Dedifferentiated amniotic fluid mesenchymal stem cell (primary cell): ENCODE measurements around the gene AASDHPPT.
"Not testable (repeated sequence)": the region's sequence is repeated elsewhere in the genome, so short reads cannot be mapped to it uniquely, and the experiment has no call there.

ENCODE experiments used
- DNase-seq: peaks from one replicate; pipeline ENCODE4 v3.0.0-alpha.2; 2016; ENCODE audit errors: extremely low spot score

Gene AASDHPPT

GRCh38 chr11:106077609-106078455, at the start of gene AASDHPPT:
TSS of gene AASDHPPT (plus strand) at chr11:106077662. CDS start at chr11:106077711, 49 bp downstream.
- no peak for DNase-seq

GRCh38 chr11:106030609-106031008, 46.9 kb upstream of the AASDHPPT start:
- no peak for DNase-seq

GRCh38 chr11:106031202-106031810, 46.2 kb upstream of the AASDHPPT start:
- no peak for DNase-seq

GRCh38 chr11:106031936-106032335, 45.5 kb upstream of the AASDHPPT start:
- DNase-seq: no peak

GRCh38 chr11:106032861-106033260, 44.6 kb upstream of the AASDHPPT start:
- no peak for DNase-seq

GRCh38 chr11:106043540-106043939, 33.9 kb upstream of the AASDHPPT start:
- no peak for DNase-seq

GRCh38 chr11:106047631-106048030, 29.8 kb upstream of the AASDHPPT start:
- no peak for DNase-seq

- DNase-seq: no peak
These were observed 27.6 kb upstream of the AASDHPPT start for GRCh38 chr11:106049727-106050476.

GRCh38 chr11:106051103-106051502, 26.4 kb upstream of the AASDHPPT start:
- no peak for DNase-seq

GRCh38 chr11:106058377-106058776, 19.1 kb upstream of the AASDHPPT start:
- DNase-seq: not testable (repeated sequence)

- DNase-seq: no peak
These were observed 17.8 kb upstream of the AASDHPPT start for GRCh38 chr11:106059617-106060016.

GRCh38 chr11:106061249-106061784, 16.1 kb upstream of the AASDHPPT start:
- DNase-seq: no peak

GRCh38 chr11:106061954-106062949, 15.2 kb upstream of the AASDHPPT start:
- no peak for DNase-seq

GRCh38 chr11:106063009-106063408, 14.5 kb upstream of the AASDHPPT start:
- DNase-seq: no peak

GRCh38 chr11:106070606-106071005, 6.9 kb upstream of the AASDHPPT start:
- no peak for DNase-seq

- DNase-seq: no peak
These were observed 4.7 kb upstream of the AASDHPPT start for GRCh38 chr11:106072804-106073203.

GRCh38 chr11:106076171-106076918, 1.1 kb upstream of the AASDHPPT start:
- DNase-seq: no peak

GRCh38 chr11:106076919-106077608, 398 bp upstream of the AASDHPPT start, which contains the start of gene KBTBD3:
TSS of gene KBTBD3 (minus strand) at chr11:106077347. CDS start at chr11:106059097, 18,250 bp downstream.
- peak; percentile 99 for DNase-seq

GRCh38 chr11:106082096-106082495, 4.6 kb downstream of the AASDHPPT start:
- DNase-seq: no peak
